ENCODE measurements around the gene TMEM184A.

Gene TMEM184A

GRCh38 chr7:1501487-1502270 is 54.3 kb downstream of the TMEM184A start:
- DNase-seq (ENCODE audit: low read depth in 2 of 2) = no peak

GRCh38 chr7:1500064-1500807 is 55.8 kb downstream of the TMEM184A start:
- DNase-seq (ENCODE audit: low read depth in 2 of 2) = no peak

- no peak for DNase-seq (ENCODE audit: low read depth in 2 of 2)
Measured at GRCh38 chr7:1499367-1500029, 56.5 kb downstream of the TMEM184A start.

- no peak for DNase-seq (ENCODE audit: low read depth in 2 of 2)
Measured at GRCh38 chr7:1498370-1499305, 57.4 kb downstream of the TMEM184A start.

- DNase-seq (ENCODE audit: low read depth in 2 of 2) = no peak
Measured at GRCh38 chr7:1497293-1497927, 58.6 kb downstream of the TMEM184A start.

GRCh38 chr7:1496531-1497292 is 59.3 kb downstream of the TMEM184A start:
- DNase-seq (ENCODE audit: low read depth in 2 of 2) = no peak

GRCh38 chr7:1495564-1496242 is 60.3 kb downstream of the TMEM184A start:
- DNase-seq (ENCODE audit: low read depth in 2 of 2) = no peak

- no peak for DNase-seq (ENCODE audit: low read depth in 2 of 2)
Measured at GRCh38 chr7:1494866-1495563, 61.0 kb downstream of the TMEM184A start.

GRCh38 chr7:1494447-1494846 is 61.6 kb downstream of the TMEM184A start:
- no peak for DNase-seq (ENCODE audit: low read depth in 2 of 2)

- DNase-seq (ENCODE audit: low read depth in 2 of 2) = no peak
Measured at GRCh38 chr7:1493571-1493970, 62.4 kb downstream of the TMEM184A start.

GRCh38 chr7:1493129-1493528 is 62.9 kb downstream of the TMEM184A start:
- no peak for DNase-seq (ENCODE audit: low read depth in 2 of 2)

- no peak for DNase-seq (ENCODE audit: low read depth in 2 of 2)
Measured at GRCh38 chr7:1492640-1493039, 63.4 kb downstream of the TMEM184A start.

All from stimulated activated CD8-positive, alpha-beta memory T cell treated with anti-CD3 and anti-CD28 coated beads, Interleukin-7, amount 100 ng/mL, for 4 hours (primary cell).